Mammary epithelial cell (primary cell): Measurements from ENCODE around the gene IL19.

Experiments used
- EZH2 ChIP-seq: IDR thresholded peaks from 2 replicates; pipeline ENCODE4 v1.6.1; 2012; ENCODE audit warnings: low read length, inconsistent platforms, borderline replicate concordance
- TF ChIP-seq, protein P1 (sequence below), 2 donors: IDR thresholded peaks in 1 of 2; conservative IDR thresholded peaks in 1 of 2; 2 replicates each; pipeline ENCODE4 v1.5.1; 2011 to 2012; ENCODE audit warnings: inconsistent platforms in 2 of 2, low read length in 2 of 2, mild to moderate bottlenecking in 2 of 2, control low read depth in 1 of 2, low read depth in 1 of 2; ENCODE audit not compliant: insufficient read depth in 1 of 2; ENCODE audit errors: extremely low read depth in 1 of 2

DNA sequence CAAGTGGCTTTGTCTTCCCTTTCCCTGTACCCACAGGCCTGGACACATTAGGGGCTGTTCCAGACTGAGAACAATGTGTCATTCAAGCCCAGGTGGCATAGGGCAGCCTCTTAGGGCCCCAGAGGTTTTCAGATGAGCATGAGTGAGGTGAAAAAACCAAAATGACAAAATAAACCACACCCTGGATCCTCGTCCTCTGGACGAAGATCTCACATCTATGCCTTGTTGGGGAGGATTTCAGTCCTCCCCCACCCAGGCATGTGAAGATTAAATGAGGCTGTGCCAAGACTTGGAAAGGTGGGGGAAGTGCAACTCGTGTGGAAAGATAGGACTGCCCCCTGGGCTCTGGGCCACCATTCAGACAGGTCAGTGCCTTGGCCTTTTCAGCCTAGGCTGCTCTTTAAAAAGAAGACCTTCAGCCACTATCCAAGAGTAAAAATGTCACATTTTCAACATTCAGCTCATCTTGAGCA lies 32.8 kb upstream of the IL19 start:
- TF ChIP-seq, protein P1, sequence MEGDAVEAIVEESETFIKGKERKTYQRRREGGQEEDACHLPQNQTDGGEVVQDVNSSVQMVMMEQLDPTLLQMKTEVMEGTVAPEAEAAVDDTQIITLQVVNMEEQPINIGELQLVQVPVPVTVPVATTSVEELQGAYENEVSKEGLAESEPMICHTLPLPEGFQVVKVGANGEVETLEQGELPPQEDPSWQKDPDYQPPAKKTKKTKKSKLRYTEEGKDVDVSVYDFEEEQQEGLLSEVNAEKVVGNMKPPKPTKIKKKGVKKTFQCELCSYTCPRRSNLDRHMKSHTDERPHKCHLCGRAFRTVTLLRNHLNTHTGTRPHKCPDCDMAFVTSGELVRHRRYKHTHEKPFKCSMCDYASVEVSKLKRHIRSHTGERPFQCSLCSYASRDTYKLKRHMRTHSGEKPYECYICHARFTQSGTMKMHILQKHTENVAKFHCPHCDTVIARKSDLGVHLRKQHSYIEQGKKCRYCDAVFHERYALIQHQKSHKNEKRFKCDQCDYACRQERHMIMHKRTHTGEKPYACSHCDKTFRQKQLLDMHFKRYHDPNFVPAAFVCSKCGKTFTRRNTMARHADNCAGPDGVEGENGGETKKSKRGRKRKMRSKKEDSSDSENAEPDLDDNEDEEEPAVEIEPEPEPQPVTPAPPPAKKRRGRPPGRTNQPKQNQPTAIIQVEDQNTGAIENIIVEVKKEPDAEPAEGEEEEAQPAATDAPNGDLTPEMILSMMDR (conservative IDR thresholded peaks at IDR 0.05 in 1 of 2, IDR thresholded peaks at IDR 0.05 in 1 of 2; ENCODE audit: extremely low read depth in 1 of 2, insufficient read depth in 1 of 2, low read depth in 1 of 2, low read length in 2 of 2), result no peak
- TF ChIP-seq EZH2, result no peak
